ENCODE data around the gene DNAH8.
A peak's percentile ranks its signal among the peaks of the same experiment; 100 is the strongest.
"Not testable (repeated sequence)": the region's sequence is repeated elsewhere in the genome, so short reads cannot be mapped to it uniquely, and the experiment has no call there.

DNAH8 gene

DNA sequence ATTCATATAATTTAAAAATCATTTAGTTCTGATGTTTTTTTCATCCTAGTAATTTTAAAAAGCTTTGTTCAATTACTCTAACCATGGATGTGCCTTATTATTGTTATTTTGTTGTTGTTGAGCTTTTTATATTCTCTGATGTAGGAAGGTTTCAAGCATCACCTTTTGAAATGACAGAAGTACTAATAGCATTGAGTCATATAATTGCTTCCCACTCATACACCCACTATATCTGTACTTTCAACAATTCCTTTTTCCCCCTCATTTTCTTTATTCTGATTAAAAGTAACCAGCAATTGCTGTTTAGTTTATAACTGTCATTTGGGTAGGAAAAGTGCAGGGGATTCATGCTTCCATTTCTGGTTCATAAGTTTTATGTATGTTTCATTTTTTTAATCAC, 38.6 kb downstream of the DNAH8 start:
- DNase-seq, result no peak

DNA sequence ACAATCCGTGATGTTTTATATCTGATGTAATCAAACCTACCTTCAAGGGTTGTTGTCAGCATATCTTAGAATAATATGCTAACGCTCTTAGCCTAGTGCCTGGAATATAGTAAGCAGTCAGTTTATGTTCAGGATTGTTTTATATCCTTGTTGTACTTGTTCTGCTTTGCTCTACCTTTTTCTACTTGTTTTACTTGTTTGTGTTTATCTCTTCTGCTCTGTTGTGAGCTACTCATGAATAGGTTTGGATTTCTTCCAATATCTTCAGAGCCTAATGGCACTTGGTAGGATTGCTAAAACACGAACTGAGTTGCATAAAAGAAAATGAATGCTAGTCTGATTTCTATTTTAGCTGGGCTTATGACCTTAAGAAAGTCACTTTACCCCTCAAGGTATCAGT, 40.1 kb downstream of the DNAH8 start:
- DNase-seq, result no peak

DNA sequence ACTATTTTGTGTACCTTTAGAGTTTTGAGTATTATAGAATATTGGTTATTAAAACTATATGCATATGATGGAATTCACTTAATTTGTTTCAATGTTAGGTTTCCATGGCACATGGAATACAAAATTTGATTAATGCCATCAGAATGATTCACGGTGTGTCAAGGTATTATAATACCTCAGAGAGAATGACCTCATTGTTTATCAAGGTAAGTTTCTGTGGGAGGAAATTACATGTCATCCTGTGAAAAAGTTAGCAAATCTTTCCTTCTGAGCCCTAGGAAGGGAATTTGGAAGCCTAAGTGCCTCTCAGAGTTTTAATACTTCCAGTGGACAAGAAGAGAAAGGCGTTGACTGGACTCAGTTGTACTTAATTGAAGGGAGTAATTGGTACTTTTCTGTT, 40.8 kb downstream of the DNAH8 start:
- DNase-seq, result no peak

GRCh38 chr6:38760097-38760496, 45.0 kb downstream of the DNAH8 start:
- no peak for DNase-seq

DNA sequence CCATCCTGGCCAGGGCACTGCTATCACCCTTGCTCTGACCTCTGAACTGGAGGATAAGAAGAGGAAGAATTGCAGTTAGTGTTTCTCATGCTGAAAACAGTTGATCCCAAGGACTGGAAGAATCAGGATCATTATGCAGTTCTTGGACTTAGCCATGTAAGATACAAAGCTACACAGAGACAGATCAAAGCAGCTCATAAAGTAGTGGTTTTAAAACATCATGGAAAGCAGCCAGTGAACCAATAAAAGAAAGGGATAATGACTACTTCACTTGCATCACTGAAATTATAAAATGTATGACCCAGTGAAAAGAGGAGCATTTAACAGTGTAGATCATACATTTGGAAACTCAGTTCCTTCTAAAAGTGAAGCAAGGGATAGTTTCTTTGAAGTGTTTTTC, 47.7 kb downstream of the DNAH8 start:
- DNase-seq, result no peak

- no peak for DNase-seq
These were observed 52.4 kb downstream of the DNAH8 start for GRCh38 chr6:38767560-38767959.

DNA sequence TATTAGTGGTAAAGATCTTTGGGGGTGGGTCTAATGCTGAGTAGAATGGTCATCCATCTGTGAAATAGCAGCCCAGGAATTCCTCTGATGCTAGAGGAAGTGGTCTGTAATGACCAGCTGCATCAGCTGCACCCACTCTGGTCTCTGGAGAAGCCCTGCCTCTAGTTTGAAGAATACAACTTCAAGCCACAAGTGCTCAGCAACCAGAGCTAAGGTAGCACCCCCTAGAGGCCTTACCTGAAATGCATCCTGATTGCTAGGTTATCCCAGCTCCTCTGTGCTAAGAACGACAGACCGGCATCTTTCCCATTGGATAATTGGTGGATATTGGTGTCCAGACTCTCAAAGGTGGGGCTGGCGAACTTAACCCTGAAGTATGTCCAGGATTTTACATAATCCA, 58.2 kb downstream of the DNAH8 start:
- peak; percentile 4 for DNase-seq

- DNase-seq, result no peak
These were observed 60.0 kb downstream of the DNAH8 start for GRCh38 chr6:38774929-38775707.

- DNase-seq, result no peak
These were observed 60.8 kb downstream of the DNAH8 start for GRCh38 chr6:38775870-38776269.

DNA sequence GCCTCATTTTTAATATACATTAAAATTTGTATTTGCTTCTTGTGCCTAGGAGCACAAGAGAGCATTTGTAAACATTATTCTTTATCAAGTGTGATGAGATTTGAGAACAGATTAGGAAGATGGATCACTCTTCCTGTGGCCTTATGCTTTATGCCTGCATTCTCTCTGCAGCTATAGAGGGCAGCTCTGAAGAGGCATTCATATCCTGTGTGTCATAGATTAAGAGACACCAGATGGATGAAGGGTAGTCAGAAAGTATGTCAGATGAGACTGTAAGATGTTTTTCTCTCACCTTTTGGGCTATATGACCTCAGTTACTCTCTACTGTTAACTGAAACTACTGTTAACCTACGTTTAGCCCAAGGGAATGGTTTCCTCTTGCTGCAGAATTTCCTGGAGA, 61.4 kb downstream of the DNAH8 start:
- DNase-seq, result no peak

DNA sequence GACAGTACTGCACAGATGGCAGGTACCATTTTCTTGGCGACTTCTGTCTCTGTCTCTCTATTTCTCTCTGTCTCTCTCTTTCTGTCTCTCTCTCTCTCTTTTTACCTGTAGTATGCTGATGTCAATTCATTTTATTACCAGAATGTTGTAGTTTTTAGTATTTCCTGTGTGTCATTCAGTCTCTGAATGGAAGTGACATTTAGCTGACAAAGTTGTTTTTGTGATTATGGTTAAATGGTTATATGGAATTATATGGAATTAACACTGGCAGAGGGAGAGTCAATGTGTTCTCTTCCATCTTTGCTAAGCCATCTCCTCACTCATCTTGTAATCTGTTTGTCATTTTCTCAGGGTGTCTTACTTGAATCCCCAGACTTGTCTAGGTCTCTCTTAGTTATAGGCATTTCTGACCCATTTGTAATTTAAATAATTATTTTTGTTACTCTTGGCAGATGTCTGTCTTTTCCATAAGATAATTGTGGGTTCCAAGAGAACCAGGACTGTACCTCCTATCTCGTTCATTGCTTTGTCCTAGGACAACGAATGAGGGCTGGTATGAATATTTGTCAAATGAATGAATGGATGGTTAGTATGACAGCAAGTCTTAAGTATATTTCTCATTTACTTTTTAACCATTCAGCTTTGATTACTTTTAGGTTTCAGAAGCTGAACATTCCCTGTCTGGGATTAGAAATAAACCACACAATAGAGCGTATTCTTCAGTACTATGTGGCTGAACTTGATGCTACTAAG, 64.4 kb downstream of the DNAH8 start:
- no peak for DNase-seq

- DNase-seq, result no peak
These were observed 67.5 kb downstream of the DNAH8 start for GRCh38 chr6:38782616-38783015.

DNA sequence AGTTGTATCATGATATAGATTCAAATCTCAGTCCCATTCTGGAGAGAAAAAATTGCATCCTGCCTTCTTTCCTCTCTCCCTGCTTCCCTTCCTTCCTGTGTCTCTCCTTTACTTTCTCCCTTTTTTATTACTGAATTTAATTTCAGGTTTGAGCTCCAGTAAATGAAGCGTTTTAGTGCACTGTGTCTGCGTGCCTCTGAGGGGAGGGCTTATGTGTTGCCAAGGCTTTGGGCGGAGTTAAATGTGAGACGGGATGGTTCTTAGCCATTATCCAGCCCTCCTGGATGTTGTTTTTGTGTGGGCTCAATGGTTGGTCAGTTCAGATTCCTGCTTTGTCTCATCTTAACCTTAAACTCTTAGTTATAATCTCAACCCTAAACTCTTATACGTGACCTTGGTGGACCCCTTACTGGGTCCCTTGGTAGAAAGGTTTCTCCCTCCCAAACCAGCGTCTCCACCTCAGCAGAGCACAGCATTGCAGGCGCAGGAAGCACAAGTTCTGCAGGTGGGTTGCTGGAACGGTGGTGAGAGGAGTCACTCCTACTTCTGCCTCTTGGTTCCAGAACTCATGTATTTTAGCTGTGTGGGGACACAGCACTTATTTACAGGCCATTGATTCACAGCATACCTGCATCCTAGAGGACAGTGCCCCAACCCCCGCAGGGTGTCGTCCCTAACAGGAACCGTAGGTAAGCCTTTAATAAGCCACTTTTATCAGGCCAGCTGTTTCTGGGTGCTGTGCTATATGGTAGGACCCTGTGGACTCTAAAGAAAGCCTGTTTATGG, 68.5 kb downstream of the DNAH8 start:
- no peak for DNase-seq

DNA sequence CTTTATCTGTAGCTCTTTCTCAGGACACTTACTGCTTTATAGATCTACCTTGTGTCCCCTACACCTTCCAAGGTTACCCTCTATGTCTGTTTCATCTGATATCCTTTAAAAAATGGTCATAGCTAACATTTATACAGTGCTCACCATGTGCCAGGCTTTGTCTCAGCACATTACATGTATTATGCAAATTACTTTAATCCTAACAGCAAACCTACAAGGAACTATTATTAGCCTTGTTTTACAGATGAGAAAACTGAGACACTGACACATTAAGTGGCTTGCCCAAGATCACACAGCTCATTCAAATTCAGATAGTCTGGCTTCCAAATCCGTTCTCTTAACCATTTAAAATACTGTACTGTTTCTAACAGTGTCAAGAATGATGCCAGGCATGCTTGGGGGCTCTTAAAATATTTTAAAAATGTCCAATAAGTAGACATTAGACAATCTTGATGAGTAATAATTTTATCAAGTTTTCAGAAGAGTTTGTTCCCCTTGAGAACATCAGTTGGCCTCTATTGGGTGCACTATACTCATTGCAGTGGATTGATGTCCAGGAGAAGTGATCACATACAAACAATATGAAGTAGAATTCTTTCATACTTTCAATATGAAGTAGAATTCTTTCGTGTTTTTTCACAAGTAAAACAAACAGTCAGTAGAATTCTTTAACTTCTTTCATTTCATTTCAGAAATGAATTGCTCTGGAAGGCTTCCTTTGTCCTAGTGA, 69.6 kb downstream of the DNAH8 start:
- DNase-seq, result no peak

- DNase-seq, result no peak
These were observed 71.4 kb downstream of the DNAH8 start for GRCh38 chr6:38786486-38786885.

DNA sequence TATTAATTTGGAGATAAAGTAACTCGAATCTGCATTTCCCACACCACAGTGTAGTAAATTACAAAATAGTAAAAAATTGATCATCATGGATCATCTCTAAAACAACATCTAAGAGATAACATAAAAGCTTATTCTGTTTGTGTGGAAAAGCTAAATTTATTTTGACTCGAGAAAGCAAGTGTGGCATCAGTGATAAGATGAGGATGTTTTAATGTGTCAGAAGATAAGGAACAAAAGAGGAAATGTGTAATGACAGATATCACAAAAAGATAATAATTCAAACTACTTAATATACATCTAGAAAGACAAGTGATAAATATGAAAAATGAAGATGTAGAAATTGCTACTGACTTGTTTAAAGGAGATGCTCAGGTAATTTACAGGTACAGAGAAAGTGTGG, 74.1 kb downstream of the DNAH8 start:
- DNase-seq, result no peak

GRCh38 chr6:38792356-38792755, 77.2 kb downstream of the DNAH8 start:
- DNase-seq, result no peak

DNA sequence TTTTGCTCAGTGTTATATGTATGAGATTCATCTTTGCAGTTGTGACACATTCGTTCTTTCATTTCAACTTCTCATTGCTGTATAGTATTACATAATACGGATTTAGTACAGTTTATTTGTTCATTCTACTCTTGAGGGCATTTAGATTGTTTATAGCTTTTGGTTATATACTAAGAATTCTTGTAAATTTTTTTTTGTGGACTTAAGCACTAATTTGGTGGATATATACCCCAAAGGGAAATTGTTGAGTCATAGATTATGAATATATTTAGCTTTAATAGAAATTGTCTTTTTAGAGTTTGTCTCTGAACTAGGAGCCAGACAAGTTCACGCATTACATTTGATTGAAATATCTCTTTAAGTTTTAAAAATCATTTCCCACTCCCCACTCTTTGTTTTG, 79.6 kb downstream of the DNAH8 start:
- DNase-seq, result no peak

DNA sequence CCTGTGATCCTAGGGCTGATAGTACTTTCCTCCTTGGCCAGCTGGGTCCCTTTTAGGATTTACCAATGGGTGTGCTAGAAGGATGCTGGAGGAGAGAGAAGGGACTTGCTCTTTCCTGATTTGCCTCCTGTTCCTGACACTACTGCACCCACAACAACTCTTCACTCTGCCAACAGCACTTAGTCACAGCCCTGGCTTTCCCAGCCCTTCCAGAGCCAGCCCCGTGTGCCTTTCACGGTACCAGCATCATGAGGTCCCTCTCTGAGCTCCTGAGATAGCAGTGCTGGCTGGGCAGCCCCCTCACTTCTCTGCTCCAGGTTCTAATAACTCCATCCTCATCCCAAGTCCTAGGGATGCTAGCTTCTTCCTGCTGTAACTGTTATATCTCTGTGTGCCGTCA, 80.9 kb downstream of the DNAH8 start:
- DNase-seq, result no peak

DNA sequence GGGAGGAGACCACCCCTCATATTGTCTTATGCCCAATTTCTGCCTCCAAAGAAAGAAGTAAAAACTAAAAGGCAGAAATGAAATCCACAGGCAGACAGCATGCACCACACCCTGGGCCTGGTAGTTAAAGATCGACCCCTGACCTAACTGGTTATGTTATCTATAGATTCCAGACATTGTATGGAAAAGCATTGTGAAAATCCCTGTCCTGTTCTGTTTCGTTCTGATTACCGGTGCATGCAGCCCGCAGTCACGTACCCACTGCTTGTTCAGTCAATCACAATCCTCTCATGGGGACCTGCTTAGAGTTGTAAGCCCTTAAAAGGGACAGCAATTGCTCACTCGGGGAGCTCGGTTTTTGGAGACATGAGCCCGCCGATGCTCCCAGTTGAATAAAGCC, 81.3 kb downstream of the DNAH8 start:
- DNase-seq, result not testable (repeated sequence)

- no peak for DNase-seq
These were observed 81.7 kb downstream of the DNAH8 start for GRCh38 chr6:38796850-38797249.

DNA sequence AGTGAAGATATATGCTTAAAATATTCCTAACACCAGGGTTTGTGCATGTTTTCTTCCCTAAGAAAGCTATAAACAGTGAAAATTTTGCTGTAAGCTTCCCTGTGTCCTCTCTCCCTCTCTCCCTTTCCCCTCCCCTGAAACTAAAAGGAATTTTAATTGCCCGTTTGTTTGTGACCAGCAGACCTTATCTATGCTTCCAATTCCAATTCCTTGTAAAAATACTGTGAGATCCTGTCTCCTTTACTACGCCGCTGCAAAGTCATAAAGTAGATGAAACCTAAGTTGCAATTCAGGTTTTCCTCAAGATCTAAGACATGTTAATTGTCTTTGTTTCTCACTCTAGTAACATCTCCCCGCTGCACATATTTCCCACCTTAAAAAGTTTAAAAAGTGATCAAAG, 82.3 kb downstream of the DNAH8 start:
- DNase-seq, result no peak

DNA sequence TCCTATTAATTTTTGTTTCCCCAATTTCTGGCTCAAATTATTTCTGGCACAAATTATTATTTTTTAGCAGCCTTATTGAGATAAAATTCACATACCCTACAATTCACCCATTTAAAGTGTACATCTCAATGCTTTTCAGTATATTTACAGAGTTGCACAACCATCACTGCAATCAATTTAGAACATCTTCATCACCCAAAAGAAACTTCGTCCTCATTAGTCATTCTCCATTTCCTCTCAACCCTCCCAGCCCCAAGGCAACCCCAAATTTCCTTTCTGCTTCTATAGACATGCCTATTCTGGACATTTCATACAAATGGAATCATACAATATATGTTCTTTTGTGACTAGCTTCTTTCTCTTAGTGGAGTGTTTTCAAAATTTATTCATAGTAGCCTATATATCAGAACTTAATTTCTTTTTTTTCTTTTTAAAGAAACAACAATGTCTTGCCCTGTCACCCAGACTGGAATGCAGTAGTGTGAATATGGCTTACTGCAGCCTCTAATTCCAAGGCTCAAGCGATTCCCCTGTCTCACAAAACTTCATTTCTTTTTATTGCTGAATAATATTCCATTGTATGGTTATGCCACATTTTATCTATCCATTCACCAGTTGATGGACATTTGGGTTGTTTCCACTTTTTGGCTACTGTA, 84.5 kb downstream of the DNAH8 start:
- DNase-seq, result no peak

Measured in activated naive CD4-positive, alpha-beta T cell treated with Interleukin-2 at 50 U/mL for 16 hours (primary cell).